Thoracic aorta (tissue), 2 donors: ENCODE results near the gene HECTD1. TPM values are rescaled to one million over a fixed set of nuclear protein-coding genes. Genes with fewer than 3 reads are reported as not detected.
"Not testable (repeated sequence)": the region's sequence is repeated elsewhere in the genome, so short reads cannot be mapped to it uniquely, and the experiment has no call there.

Experiments used
- ATAC-seq: fragments of 150-250 bp; one replicate; pipeline ENCODE4 v1.8.0; 2017; ENCODE audit warnings: low read depth; ENCODE audit not compliant: insufficient number of reproducible peaks, low FRiP score
- DNase-seq: peaks from one replicate; pipeline ENCODE4 v3.0.0-alpha.2; 2020; ENCODE audit warnings: low spot score
- H3K27ac ChIP-seq, 2 donors: fragments of 200-600 bp; sonication (generic); 1 replicate in 1 of 2; 2 replicates in 1 of 2; pipeline ENCODE4 v1.5.1; 2016; ENCODE audit warnings: mild to moderate bottlenecking in 2 of 2, moderate library complexity in 2 of 2
- H3K27me3 ChIP-seq: fragments of 200-600 bp; sonication (generic); replicated peaks from 2 replicates; pipeline ENCODE4 v1.6.0; 2016; ENCODE audit warnings: mild to moderate bottlenecking; ENCODE audit not compliant: insufficient read depth
- H3K36me3 ChIP-seq: fragments of 200-600 bp; sonication (generic); one replicate; pipeline ENCODE4 v1.5.1; 2016
- H3K4me1 ChIP-seq, 2 donors: fragments of 200-600 bp; sonication (generic); 1 replicate in 1 of 2; 2 replicates in 1 of 2; pipeline versions ENCODE4 v1.5.1 to v1.6.0; 2016; ENCODE audit warnings: low read depth in 2 of 2, mild to moderate bottlenecking in 1 of 2; ENCODE audit not compliant: control insufficient read depth in 1 of 2
- H3K4me3 ChIP-seq: fragments of 200-600 bp; sonication (generic); 2 replicates; pipeline ENCODE4 v1.5.1; 2016; ENCODE audit warnings: mild to moderate bottlenecking
- H3K9me3 ChIP-seq: fragments of 200-600 bp; sonication (generic); 2 replicates; pipeline ENCODE4 v1.5.1; 2016
- total RNA-seq, 2 donors: library from RNA; depleted of rRNA; stranded (reverse); fragments of >200 nt; gene quantifications; one replicate each; pipeline versions ENCODE4 v1.1.0 to v1.2.3, GENCODE V29; 2016
- TF ChIP-seq, protein P1 (sequence below): fragments of 200-600 bp; sonication (generic); IDR thresholded peaks from one replicate; pipeline ENCODE4 v1.5.1; 2019; ENCODE audit warnings: antibody characterized with exemption

The HECTD1 gene
- total RNA-seq, 2 donors from 2014 or later, result 82.6 to 185 TPM

DNA sequence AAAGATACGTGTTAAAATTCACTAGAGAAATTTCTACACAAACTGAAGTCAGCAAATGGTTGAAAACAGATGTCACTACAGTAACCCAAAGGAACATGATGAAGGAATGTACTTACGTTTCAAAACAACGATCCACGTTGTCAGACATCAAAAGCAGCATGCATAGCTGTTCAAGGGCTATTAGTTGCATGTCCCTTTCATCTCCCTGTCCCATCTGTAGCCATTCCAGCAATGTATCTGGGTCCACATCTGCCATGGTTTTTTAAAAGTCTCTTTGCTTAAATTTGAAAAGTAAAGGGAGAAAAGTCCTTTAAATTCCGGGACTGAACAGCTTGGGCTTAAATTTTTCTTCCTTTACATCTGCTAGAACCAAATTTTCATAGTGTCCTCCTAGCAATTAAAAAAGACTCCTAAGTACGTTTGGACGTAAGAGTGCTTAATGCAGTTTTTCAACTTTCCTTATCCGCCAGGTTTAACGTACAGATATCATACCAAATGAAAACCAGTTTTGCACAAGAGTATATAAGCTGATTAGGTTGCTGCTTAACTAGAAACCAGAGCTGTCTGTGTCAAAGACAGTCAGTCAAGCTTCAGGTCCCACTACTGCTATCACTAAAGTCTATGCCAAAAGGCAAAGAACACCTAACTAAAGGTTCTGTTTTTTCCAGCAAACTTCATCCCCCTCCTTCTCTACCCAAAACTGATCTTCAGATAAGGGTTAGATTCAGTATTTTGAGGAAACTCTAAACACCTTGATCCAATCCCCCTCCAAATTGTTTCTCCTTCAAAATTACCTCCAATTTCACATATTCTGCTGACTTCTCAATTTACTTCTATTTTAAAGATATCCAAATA, 1.7 kb downstream of the HECTD1 start:
- Histone ChIP-seq H3K4me3 (peak overlapping the region; percentile 86), H3K4me1 (peaks cover 14 to 36% of the 10 kb centered on the region in 2 donors), H3K9me3 (no peaks in the 10 kb centered on the region), H3K27ac (peak overlapping the region; percentile 95 to 99), H3K27me3 (no peaks in the 10 kb centered on the region), H3K36me3 (no peaks in the 10 kb centered on the region)
- DNase-seq, result no peak
- no peak for ATAC-seq
- TF ChIP-seq, protein P1, sequence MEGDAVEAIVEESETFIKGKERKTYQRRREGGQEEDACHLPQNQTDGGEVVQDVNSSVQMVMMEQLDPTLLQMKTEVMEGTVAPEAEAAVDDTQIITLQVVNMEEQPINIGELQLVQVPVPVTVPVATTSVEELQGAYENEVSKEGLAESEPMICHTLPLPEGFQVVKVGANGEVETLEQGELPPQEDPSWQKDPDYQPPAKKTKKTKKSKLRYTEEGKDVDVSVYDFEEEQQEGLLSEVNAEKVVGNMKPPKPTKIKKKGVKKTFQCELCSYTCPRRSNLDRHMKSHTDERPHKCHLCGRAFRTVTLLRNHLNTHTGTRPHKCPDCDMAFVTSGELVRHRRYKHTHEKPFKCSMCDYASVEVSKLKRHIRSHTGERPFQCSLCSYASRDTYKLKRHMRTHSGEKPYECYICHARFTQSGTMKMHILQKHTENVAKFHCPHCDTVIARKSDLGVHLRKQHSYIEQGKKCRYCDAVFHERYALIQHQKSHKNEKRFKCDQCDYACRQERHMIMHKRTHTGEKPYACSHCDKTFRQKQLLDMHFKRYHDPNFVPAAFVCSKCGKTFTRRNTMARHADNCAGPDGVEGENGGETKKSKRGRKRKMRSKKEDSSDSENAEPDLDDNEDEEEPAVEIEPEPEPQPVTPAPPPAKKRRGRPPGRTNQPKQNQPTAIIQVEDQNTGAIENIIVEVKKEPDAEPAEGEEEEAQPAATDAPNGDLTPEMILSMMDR, result no peak

DNA sequence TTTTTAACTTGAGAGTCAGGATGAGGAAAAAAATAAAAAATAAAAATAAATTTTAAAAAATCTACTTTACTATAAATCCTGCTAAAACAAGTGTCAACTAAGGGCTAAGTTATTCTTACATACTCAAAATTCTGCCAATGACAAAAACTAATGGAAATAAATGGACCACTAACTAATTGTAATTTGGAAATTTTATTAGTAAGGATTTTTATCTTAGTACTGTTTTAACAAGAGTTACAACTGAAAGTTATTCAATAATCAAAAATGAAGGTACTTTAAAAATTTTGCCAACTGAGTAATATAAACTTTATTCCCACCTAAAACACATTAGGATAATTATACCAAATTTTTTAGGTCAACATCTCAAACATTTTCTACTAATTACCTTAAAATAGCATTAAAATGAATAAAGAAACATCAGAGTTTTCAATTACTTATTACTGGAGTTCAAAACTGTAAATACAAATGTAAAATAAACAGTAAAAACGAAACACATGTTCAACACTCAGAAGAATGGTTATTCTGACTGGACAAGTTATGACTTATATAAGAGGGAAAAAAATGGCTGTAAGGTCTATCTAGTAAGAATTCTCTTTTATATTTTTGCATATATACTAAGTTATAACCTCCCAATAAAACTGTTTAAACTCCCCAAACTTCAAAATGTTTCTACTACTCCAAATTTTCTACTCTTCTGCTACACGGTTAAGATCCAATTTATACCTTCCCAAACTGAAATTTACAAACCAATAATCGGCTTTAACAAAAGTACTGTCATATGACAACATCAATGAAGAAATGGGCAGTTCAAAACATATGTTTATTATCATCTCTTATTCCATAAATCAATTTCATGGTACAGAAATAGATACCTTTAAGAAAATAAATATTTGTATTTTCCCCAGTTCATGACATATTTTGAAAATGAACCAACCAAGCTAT, 2.7 kb downstream of the HECTD1 start:
- TF ChIP-seq, protein P1, result no peak
- Histone ChIP-seq H3K36me3 (no peaks in the 10 kb centered on the region), H3K27ac (peak overlapping the region; percentile 95 to 99), H3K4me1 (peaks cover 14 to 36% of the 10 kb centered on the region in 2 donors), H3K9me3 (no peaks in the 10 kb centered on the region), H3K27me3 (no peaks in the 10 kb centered on the region), H3K4me3 (peak overlapping the region; percentile 86)
- no peak for ATAC-seq
- no peak for DNase-seq

DNA sequence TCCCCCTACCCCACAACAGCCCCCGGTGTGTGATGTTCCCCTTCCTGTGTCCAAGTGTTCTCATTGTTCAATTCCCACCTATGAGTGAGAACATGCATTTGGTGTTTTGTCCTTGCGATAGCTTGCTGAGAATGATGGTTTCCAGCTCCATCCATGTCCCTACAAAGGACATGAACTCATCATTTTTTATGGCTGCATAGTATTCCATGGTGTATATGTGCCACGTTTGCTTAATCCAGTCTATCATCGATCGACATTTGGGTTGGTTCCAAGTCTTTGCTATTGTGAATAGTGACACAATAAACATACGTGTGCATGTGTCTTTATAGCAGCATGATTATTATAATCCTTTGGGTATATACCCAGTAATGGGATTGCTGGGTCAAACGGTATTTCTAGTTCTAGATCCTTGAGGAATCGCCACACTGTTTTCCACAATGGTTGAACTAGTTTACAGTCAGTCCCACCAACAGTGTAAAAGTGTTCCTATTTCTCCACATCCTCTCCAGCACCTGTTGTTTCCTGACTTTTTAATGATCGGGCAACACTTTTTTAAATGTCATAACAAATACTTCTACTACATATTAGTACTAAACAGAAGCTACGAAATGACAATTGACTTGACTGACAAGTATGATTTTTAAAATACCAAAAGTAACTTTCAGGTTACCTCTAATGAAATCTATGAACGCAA, 3.5 kb downstream of the HECTD1 start:
- H3K9me3 ChIP-seq, ATAC-seq, H3K27me3 ChIP-seq, H3K27ac ChIP-seq, DNase-seq, H3K4me3 ChIP-seq, H3K36me3 ChIP-seq: not testable (repeated sequence)
- H3K4me1 ChIP-seq, result peaks cover 15 to 33% of the 10 kb centered on the region in 2 donors

GRCh38 chr14:31203414-31203742, 4.2 kb downstream of the HECTD1 start:
- TF ChIP-seq, protein P1, result no peak
- Histone ChIP-seq H3K36me3 (no peaks in the 10 kb centered on the region), H3K9me3 (no peaks in the 10 kb centered on the region), H3K27ac (no peak overlapping the region), H3K27me3 (no peaks in the 10 kb centered on the region), H3K4me3 (no peak overlapping the region), H3K4me1 (peaks cover 15 to 30% of the 10 kb centered on the region in 2 donors)
- ATAC-seq (no peak), DNase-seq (no peak)

DNA sequence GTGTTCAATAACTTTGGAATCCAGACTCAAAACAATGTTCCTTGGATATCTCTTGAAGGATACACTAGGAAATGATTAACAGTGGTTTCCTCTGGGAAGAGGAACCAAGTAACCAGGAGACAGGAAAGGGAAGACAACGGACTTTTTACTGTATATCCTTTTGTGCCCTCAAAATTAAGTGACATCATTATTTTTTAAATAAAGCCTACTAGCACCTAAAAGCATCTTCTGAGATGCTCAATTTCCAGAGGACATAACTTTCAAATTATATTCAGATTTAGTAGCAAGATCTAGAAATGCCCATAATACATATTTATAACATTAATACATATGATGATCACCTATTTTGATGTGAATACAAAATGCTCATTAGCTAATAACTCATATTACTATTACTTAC, 6.5 kb downstream of the HECTD1 start:
- no peak for DNase-seq
- Histone ChIP-seq H3K9me3 (no peaks in the 10 kb centered on the region), H3K27ac (no peak overlapping the region), H3K4me3 (no peak overlapping the region), H3K36me3 (no peaks in the 10 kb centered on the region), H3K4me1 (peaks cover 18 to 52% of the 10 kb centered on the region in 2 donors), H3K27me3 (no peaks in the 10 kb centered on the region)
- TF ChIP-seq, protein P1, result no peak
- ATAC-seq, result no peak
